WI38 (cell line): Measurements from ENCODE around the gene FHAD1.

ENCODE experiments used
- H3K4me3 ChIP-seq: 2 replicates; pipeline ENCODE4 v1.5.1; 2011; ENCODE audit warnings: low read depth, mild to moderate bottlenecking, control low read depth, low read length
- TF ChIP-seq, protein P1 (sequence below): IDR thresholded peaks from 2 replicates; pipeline ENCODE4 v1.5.1; 2012; ENCODE audit warnings: low read depth, mild to moderate bottlenecking, control low read depth, low read length

Gene FHAD1

GRCh38 chr1:15251857-15252835 is 5.1 kb downstream of the FHAD1 start:
- no peak overlapping the region for H3K4me3 ChIP-seq
- TF ChIP-seq, protein P1, sequence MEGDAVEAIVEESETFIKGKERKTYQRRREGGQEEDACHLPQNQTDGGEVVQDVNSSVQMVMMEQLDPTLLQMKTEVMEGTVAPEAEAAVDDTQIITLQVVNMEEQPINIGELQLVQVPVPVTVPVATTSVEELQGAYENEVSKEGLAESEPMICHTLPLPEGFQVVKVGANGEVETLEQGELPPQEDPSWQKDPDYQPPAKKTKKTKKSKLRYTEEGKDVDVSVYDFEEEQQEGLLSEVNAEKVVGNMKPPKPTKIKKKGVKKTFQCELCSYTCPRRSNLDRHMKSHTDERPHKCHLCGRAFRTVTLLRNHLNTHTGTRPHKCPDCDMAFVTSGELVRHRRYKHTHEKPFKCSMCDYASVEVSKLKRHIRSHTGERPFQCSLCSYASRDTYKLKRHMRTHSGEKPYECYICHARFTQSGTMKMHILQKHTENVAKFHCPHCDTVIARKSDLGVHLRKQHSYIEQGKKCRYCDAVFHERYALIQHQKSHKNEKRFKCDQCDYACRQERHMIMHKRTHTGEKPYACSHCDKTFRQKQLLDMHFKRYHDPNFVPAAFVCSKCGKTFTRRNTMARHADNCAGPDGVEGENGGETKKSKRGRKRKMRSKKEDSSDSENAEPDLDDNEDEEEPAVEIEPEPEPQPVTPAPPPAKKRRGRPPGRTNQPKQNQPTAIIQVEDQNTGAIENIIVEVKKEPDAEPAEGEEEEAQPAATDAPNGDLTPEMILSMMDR = no peak

- TF ChIP-seq, protein P1 = no peak
- H3K4me3 ChIP-seq = no peak overlapping the region
Measured at GRCh38 chr1:15254559-15254958, 7.5 kb downstream of the FHAD1 start.

DNA sequence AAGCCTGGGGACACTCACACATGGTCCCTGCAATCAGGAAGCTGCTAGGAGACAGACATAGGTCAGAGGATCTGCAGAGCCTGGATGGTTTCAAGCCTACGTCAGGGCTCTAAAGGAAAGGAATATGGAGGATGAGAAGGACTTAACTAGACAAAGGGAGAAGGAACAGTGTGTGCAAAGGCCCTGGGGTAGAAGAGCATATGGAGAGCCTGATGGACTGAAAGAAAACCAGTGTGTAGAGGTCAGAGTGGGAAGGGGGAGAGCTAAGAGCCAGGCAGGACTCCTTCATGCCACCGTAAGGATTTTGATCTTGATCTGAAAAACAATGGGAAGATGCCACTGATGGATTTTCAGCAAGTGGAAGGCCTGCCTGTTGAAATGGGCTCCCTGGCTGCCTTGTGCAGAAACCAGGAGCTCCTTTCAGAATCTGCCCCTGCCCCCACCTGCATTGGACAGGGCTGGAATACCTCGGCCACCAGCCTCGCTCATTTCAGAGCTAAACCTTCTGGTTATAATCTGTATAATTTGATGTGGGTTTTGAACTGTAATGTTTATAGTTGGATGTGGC is 8.6 kb downstream of the FHAD1 start:
- TF ChIP-seq, protein P1 = no peak
- no peak overlapping the region for H3K4me3 ChIP-seq

DNA sequence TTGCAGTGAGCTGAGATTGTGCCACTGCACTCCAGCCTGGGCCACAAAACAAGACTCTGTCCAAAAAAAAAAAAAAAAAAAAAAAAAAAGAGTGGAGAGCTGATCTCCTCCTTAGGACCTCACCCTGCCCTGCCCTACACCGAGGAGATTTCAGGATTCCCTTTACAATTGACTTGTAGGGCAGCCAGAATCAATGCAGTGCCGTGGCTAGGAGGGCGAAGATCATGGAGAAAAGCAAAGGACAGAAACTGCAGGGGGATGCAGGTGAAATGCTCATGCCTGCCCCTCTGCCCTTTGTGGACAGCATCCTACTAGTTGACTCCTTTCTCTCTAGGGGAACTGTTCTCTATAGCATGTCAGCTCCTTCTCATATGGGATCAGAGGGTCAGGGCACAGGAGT is 9.6 kb downstream of the FHAD1 start:
- TF ChIP-seq, protein P1 = no peak
- no peak overlapping the region for H3K4me3 ChIP-seq

DNA sequence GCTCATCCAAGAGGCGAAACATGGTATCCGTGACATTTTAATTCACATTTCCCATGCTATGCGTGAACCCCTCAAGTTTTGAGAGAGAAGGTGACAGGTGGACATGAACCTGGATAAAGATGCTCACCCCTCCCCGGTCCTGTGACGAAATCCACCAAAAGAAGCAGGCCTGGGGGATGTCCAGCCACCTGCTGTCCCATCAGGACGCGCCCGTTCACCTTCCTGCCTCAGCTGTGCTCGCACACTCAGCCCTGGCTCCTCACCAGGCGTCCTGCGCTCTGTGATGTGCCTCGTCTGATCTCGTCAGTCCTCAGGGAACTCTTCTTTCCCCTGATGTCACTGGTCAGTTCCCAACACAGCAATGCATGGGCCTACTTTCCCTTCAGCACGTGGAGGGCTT is 10.3 kb downstream of the FHAD1 start:
- TF ChIP-seq, protein P1 = no peak
- no peak overlapping the region for H3K4me3 ChIP-seq

GRCh38 chr1:15258833-15259621 is 12.0 kb downstream of the FHAD1 start:
- TF ChIP-seq, protein P1 = no peak
- H3K4me3 ChIP-seq = no peak overlapping the region

DNA sequence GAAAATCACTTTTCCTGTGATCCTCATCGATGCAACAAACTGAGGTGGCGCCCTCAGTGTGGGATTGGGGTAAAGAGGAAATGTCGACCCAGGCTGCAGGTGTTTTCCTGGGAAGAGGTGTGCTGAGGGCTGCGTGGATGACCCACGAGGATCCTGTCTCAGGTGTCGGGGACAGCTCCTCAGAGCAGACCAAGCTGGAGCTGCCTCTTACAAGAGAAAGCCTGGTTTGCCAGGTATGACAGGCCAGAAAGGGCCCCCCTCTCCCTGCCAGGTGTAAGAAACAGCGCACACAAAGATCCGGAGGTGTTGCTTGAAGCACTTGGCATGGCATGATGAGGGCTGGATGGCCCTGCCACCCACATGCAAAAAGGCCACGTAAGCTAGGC is 12.6 kb downstream of the FHAD1 start:
- TF ChIP-seq, protein P1 = no peak
- no peak overlapping the region for H3K4me3 ChIP-seq
